Esophagus muscularis mucosa (tissue), 4 donors: ENCODE results near the gene CTNNA2.

Experiments
- EP300 ChIP-seq: sonication (generic); formaldehyde crosslinking; IDR thresholded peaks from one replicate; pipeline ENCODE4 v1.6.1; 2017; ENCODE audit warnings: antibody characterized with exemption
- POLR2AphosphoS5 ChIP-seq, 2 donors: sonication (generic); formaldehyde crosslinking; IDR thresholded peaks; one replicate each; pipeline ENCODE4 v1.6.1; 2017; ENCODE audit warnings: antibody characterized with exemption in 2 of 2
- TF ChIP-seq, protein P1 (sequence below), 3 experiments: fragments of 200-600 bp in 2 of 3; fragments of 450-650 bp in 1 of 3; sonication (generic) in 2 of 3; IDR thresholded peaks; one replicate each; pipeline ENCODE4 v1.5.1; 2017 to 2019; ENCODE audit warnings: antibody characterized with exemption in 3 of 3, mild to moderate bottlenecking in 2 of 3, moderate library complexity in 1 of 3

GRCh38 chr2:80026040-80026729 is 513.3 kb downstream of the CTNNA2 start:
- TF ChIP-seq, protein P1, sequence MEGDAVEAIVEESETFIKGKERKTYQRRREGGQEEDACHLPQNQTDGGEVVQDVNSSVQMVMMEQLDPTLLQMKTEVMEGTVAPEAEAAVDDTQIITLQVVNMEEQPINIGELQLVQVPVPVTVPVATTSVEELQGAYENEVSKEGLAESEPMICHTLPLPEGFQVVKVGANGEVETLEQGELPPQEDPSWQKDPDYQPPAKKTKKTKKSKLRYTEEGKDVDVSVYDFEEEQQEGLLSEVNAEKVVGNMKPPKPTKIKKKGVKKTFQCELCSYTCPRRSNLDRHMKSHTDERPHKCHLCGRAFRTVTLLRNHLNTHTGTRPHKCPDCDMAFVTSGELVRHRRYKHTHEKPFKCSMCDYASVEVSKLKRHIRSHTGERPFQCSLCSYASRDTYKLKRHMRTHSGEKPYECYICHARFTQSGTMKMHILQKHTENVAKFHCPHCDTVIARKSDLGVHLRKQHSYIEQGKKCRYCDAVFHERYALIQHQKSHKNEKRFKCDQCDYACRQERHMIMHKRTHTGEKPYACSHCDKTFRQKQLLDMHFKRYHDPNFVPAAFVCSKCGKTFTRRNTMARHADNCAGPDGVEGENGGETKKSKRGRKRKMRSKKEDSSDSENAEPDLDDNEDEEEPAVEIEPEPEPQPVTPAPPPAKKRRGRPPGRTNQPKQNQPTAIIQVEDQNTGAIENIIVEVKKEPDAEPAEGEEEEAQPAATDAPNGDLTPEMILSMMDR (IDR thresholded peaks at IDR 0.05): no peak
- TF ChIP-seq POLR2AphosphoS5 (IDR thresholded peaks at IDR 0.05): no peak
- TF ChIP-seq EP300: no peak
